Activated effector memory CD4-positive, alpha-beta T cell treated with Interleukin-2 at 50 U/mL for 16 hours (primary cell): ENCODE data around the gene HOXB2.

Experiments
- DNase-seq: peaks from one replicate; pipeline ENCODE4 v3.0.0-alpha.2; 2020

Gene HOXB2

DNA sequence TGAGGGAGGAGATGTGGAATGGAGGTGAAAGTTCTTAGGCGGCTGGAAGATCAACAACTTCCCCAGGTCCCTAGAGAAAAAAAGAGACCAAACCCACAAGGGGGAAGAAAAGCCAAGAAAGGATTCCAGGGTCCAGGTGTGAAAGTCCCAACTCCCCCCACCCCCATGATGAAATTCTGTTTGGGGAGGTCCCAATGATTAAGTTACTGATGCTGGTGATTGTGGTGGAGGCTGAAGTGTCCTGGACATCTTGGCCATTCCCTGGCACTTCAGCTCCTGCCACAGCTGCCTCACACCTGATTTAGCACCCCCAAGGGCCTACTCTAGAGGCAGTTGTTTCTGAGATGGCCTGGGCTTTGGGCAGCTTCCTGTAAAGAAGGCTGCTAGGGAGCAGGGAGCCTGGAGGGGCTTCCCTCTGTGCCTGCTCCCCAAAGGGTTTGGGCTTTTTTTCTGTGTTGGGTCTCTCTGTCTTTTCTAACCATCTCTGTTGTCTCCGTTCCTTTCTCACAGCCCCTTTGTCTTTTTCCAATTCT is 20.2 kb upstream of the HOXB2 start:
- no peak for DNase-seq

- no peak for DNase-seq
These were observed 19.5 kb upstream of the HOXB2 start for GRCh38 chr17:48564188-48565021.

- no peak for DNase-seq
These were observed 18.9 kb upstream of the HOXB2 start for GRCh38 chr17:48563867-48564187.

DNA sequence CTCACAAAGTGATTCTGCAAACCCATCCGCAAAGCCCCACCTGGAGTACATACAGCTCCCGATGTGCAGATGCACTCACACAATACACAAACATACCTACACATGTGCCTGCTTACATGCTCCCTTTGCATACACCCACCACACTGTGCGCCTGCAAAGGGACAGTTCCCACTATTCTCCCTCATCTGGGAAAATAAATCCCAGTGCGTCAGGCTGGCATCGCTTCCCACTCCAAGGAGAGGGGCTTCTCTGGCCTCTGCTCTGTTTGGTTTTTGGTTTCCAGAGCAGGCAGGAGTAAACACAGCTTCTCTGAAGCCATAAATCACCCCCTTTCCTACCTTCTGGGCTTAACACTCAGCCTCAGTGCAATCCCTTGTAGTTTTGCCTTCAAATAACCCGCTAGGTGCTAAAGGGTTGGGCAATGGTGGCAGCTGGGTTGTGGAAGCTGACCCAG is 18.5 kb upstream of the HOXB2 start:
- no peak for DNase-seq

- no peak for DNase-seq
These were observed 18.0 kb upstream of the HOXB2 start for GRCh38 chr17:48562934-48563333.

DNA sequence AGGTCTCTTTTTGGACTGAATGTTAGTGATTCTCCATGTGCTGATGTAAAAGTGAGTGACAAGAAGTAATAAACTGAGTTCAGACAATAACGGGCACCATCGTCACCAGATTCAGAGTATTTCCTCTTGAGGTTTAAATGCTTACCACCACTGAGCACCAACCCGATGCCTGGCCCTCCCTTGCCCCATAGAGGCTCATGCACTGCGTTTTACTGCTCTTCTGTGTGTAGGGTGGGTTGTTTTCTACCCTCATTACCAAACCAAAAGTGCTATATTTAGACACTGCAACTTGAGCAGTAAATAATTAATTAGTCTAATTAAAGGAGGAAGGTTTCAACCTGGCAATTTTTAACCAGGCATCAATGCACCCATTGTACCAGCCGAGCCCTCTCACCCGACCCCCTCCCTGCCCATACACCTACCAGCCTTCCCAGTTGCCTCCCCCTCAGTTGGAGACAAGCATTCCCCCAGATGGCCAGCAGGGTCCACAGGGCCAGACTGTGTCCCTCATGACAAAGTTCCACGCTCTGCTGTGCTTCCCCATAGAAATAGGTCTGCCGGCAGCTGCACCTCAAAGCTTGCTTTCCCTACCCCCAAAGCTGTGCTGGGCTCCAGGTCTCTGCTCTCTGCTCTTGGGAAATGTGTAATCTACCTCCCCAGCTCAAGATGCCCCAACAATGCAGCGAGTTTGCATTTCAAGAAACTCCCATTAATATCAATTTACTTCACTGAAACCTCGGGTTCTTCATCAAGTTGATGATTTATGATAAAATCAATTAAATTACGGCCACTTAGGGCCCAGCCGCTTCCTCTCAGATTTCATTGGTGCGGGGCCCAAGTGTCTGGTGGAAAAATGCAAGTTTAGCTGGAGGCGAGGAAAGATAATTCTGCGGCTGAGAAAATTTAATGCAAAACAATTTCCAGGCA is 17.2 kb upstream of the HOXB2 start:
- no peak for DNase-seq

GRCh38 chr17:48559840-48560817 is 15.2 kb upstream of the HOXB2 start:
- no peak for DNase-seq

DNA sequence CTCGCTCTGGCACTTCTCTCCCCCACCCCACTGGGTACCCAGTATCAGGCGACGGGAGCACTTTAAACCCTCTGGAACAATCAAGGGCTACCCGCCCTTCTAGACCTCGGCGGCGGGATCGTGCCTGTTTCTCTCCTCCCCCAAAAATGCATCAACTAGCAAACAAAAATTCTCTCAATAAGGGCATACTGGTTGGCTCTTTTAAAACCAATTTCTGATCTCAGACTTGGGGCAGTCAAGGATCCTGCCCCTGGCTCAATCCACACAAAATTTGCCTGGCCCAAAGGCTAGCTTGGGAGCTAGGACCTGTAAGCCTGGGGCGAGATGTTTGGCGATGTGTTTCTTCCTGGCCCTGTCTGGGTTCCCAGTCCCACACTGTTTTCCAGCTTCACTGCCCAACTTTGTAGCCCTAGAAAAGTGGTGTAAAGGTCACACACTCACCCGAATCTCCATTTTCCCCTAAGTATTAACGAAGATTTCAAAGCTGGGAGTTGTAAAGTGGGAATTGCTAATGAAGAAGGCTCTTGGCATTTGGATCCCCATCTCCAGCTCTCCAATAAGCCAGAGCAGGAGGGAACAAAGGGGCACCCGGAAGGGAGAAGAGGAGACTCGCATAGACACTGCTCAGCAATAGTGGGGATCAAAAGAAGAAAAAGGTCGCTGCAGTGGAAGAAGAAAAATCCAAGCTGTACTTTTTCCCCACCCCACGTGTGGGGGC is 14.4 kb upstream of the HOXB2 start:
- no peak for DNase-seq

DNA sequence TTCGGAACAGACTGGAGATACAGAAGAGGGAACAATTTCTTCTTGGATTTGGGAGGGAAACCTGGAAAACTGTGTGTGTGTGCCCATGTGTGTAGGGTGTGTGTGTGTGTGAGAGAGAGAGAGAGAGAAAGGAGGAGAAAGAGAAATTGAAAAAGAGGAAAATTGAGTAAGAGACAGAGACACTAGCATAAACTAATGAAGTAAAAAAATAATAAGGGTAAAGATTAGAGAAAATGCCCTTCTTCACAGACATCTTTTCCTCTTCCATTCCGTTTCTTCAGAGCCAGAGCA is 13.9 kb upstream of the HOXB2 start:
- DNase-seq = no peak

DNA sequence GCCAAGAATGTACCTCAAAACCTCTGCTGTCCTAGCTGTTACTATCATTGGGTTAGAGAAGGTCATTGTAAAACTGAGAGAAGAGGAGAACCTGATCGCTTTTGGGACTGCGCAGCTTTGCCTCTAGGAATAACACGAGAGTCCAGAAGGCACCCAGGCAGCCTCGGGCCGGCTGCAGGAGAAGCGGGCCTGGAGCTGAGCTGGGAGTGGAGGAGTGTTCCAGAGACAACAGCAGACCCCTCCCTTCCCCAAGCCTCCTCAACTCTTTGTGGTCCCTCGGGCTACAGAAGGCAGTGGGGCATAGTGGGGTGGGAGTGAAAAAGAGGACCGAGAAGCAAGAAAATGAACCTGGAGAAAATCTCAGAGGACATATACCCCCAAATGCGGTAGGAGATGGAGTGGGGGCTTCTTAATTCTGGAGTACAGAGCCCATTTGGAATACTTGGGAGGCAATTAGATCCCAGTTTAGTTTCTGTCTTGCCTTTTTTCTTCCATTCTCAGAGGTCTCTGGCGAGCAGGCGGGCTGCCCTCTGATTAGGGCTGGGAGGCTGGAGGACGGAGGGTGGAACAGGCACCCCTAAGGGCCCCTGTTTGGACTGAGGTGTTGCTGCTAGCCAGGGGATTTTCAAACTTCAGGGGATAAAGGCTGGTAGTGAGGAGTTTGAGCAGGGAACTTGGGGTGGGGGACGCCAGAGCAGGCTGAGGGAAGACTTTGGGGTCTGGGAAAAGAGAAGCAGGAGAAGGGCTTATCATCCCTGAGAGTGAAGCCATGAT is 13.3 kb upstream of the HOXB2 start:
- DNase-seq = no peak

GRCh38 chr17:48556576-48557401 is 11.9 kb upstream of the HOXB2 start:
- no peak for DNase-seq

GRCh38 chr17:48556229-48556575 is 11.3 kb upstream of the HOXB2 start:
- DNase-seq = no peak

GRCh38 chr17:48555258-48556228 is 10.6 kb upstream of the HOXB2 start:
- no peak for DNase-seq

DNA sequence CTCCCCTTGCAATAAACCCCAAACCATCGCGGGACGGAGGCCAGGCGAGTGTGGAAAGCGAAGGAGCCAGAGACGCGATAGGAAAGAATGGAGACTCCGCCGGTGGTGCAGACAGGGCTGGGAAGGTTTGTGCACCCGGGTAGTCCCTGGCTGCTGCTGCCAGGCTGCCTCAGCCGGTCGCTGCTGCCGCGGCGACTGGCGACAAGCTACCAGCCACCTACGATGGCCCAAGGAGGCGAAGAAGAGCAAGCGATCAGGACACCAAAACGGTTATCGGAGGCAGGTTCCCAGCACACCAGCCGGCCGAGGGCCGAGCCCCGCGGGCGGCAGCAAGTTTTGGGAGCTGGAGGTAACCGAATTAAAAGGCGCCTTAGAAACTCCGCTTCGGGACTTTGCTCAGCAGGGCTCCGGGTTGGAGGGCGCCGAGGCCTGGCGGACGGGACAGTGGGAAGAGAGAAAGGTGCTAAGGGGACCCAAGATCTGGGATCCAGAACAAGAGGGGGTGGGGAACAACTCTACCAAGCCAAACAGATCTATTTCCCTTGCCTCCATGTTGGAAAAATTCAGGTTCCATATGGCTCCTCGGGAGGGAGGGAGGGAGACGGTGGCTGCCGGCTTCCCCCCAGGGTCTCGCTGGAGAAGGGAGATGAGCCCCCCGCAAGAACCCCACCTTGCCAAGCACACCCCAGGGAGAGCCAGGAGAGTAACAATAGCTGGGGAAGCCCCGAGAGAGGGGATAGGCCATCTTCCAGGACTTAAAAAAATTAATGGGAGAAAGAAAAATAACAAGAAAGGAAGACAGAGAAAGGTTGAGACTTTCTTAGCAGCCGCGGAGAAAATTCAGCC is 9.7 kb upstream of the HOXB2 start:
- DNase-seq = no peak

GRCh38 chr17:48553826-48554225 is 8.9 kb upstream of the HOXB2 start:
- DNase-seq = no peak

DNA sequence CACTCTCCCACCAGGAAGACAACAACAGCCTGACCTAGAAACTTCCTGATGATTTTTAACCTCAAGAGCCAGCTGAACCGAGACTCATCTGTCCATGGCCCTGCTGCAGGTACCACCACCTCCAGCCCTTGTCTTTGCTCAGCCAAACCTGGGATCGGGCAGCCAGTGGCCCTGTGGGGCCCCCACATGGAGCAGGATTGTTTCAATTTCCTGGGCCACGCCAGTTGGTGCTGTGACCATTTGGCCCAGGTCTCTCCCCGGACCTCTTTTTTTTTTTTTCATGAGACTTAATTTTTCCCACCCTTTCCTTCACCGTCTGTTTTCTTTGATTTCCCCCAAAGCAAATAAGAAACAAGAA is 8.3 kb upstream of the HOXB2 start:
- no peak for DNase-seq

- no peak for DNase-seq
These were observed 7.7 kb upstream of the HOXB2 start for GRCh38 chr17:48552466-48553189.
